ENCODE results near the gene PICALM. TPM values are rescaled to one million over a fixed set of nuclear protein-coding genes. Genes with fewer than 3 reads are reported as not detected.

The PICALM gene
- total and polyA plus RNA-seq, 2 donors (not counting 3 experiments of a cell fraction or from before 2014, with no cell fraction given) = 181 to 202 TPM

DNA sequence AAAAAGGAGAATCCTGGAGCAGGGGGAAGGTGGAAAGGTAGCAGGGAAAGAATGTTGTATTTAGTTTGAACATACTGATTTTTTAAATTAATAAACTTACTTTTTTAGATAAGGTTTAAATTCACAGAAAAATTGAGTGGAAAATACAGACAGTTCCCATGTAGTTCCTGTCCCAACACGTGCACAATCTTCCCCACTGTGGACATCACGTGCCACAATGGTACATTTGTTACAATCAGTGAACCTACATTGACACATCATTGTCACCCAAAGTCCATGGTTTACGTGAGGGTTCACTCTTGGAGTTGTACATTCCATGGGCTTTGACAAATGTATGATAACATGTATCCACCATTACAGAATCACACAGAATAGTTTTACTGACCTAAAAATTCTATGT lies 10.5 kb upstream of the PICALM start:
- Histone ChIP-seq H3K36me3 (ENCODE audit: control insufficient read depth in 2 of 2, extremely low read depth in 1 of 2, insufficient read depth in 2 of 2, low read length in 2 of 2) (no peaks in the 10 kb centered on the region), H3K27me3 (ENCODE audit: control insufficient read depth in 2 of 2, insufficient read depth in 2 of 2, low read length in 2 of 2) (no peaks in the 10 kb centered on the region), H3K4me1 (ENCODE audit: control insufficient read depth, extremely low read depth, insufficient read depth, low read length) (no peaks in the 10 kb centered on the region), H3K9ac (replicated peaks; ENCODE audit: extremely low read depth, insufficient read depth, low read length) (no peak overlapping the region), H2AFZ (ENCODE audit: low read depth, low read length) (no peak overlapping the region), H3K4me2 (ENCODE audit: insufficient read depth, low read length) (no peak overlapping the region), H3K9me3 (replicated peaks; ENCODE audit: control insufficient read depth, insufficient read depth, low read length) (no peaks in the 10 kb centered on the region), H3K4me3 (replicated peaks in 1 of 3; ENCODE audit: insufficient read depth in 1 of 3, low read depth in 1 of 3, low read length in 3 of 3) (no peak overlapping the region), H3K27ac (ENCODE audit: insufficient read depth, low read depth, low read length) (no peak overlapping the region), H3K9me1 (replicated peaks; ENCODE audit: control insufficient read depth, extremely low read depth, insufficient read depth, low read length) (no peaks in the 10 kb centered on the region), H3K79me2 (ENCODE audit: control insufficient read depth, insufficient read depth, low read length) (no peaks in the 10 kb centered on the region), H4K20me1 (replicated peaks; ENCODE audit: control insufficient read depth, extremely low read depth, insufficient read depth, low read length) (no peaks in the 10 kb centered on the region)
- no TSS peak for BruUV-seq (replicated peaks)
- no peak for TF ChIP-seq CTCF (IDR thresholded peaks at IDR 0.05; ENCODE audit: extremely low read depth in 1 of 2, insufficient read depth in 1 of 2, low read depth in 1 of 2, low read length in 2 of 2)
- no peak for TF ChIP-seq POLR2AphosphoS5 (IDR thresholded peaks at IDR 0.05; ENCODE audit: insufficient read depth, low read depth, low read length)
- POLR2A ChIA-PET = no interaction called here
- CTCF ChIA-PET = no interaction called here
- FAIRE-seq (no peak), DNase-seq (ENCODE audit: low read depth, low spot score) (no peak)
- intact Hi-C loops (cut with micrococcal nuclease) (no loop called here), dilution Hi-C loops (cut with MboI; ENCODE audit: extremely low pct_ligation_motif_present, low sequenced_read_pairs) (no loop called here)

DNA sequence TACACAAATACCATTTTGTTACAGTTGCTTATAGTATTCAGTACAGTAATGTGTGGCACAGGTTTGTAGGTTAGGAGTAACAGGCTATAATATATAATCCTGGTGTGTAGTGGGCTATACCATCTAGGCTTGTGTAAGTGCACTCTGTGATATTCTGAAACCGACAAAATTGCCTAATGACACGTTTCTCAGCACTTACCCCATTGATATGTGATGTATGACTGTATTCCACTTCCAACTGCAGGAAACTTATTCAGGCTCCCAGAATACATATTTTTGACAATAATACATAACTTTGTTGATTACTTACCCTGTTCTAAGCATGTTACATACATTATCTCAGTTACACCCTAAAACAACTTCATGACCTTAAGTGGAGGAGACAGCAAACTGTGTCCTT lies 5.1 kb upstream of the PICALM start:
- TF ChIP-seq EZH2 (IDR thresholded peaks at IDR 0.05; ENCODE audit: borderline replicate concordance, low read depth, low read length, severe bottlenecking) (no peak), POLR2AphosphoS5 (IDR thresholded peaks at IDR 0.05; ENCODE audit: insufficient read depth, low read depth, low read length) (no peak), MYC (IDR thresholded peaks at IDR 0.05; ENCODE audit: low read depth, low read length) (no peak), JUN (IDR thresholded peaks at IDR 0.05; ENCODE audit: borderline replicate concordance, insufficient read depth, insufficient read length, low read depth) (no peak), CTCF (IDR thresholded peaks at IDR 0.05; ENCODE audit: extremely low read depth in 1 of 2, insufficient read depth in 1 of 2, low read depth in 1 of 2, low read length in 2 of 2) (no peak), FOS (IDR thresholded peaks at IDR 0.05; ENCODE audit: borderline replicate concordance, insufficient read depth, low read length) (no peak), GATA2 (IDR thresholded peaks at IDR 0.05; ENCODE audit: insufficient read depth, insufficient read length, low read depth, low read length) (no peak), POLR2A (IDR thresholded peaks at IDR 0.05; ENCODE audit: low read depth, low read length) (no peak)
- TF ChIP-seq, protein P1, sequence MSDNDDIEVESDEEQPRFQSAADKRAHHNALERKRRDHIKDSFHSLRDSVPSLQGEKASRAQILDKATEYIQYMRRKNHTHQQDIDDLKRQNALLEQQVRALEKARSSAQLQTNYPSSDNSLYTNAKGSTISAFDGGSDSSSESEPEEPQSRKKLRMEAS (IDR thresholded peaks at IDR 0.05; ENCODE audit: insufficient read depth, insufficient read length) = no peak
- H3K4me2 ChIP-seq (ENCODE audit: insufficient read depth, low read length) = no peak overlapping the region
- no peaks in the 10 kb centered on the region for H3K79me2 ChIP-seq (ENCODE audit: control insufficient read depth, insufficient read depth, low read length)
- no peaks in the 10 kb centered on the region for H3K27me3 ChIP-seq (ENCODE audit: control insufficient read depth in 2 of 2, insufficient read depth in 2 of 2, low read length in 2 of 2)
- no peaks in the 10 kb centered on the region for H3K9me1 ChIP-seq (replicated peaks; ENCODE audit: control insufficient read depth, extremely low read depth, insufficient read depth, low read length)
- intact Hi-C loops (cut with micrococcal nuclease) = no loop called here
- BruUV-seq (replicated peaks) = no TSS peak
- H3K27ac ChIP-seq (ENCODE audit: insufficient read depth, low read depth, low read length) = no peak overlapping the region
- ChIA-PET POLR2A (no interaction called here), CTCF (interaction anchor here (1.0 kb wide), 1 partner anchor 120 kb away, joined by 4 read pairs; no protein-coding TSS in a partner anchor)
- peaks cover 13% of the 10 kb centered on the region for H3K4me1 ChIP-seq (ENCODE audit: control insufficient read depth, extremely low read depth, insufficient read depth, low read length)
- H3K9ac ChIP-seq (replicated peaks; ENCODE audit: extremely low read depth, insufficient read depth, low read length) = no peak overlapping the region
- H3K4me3 ChIP-seq (replicated peaks in 1 of 3; ENCODE audit: insufficient read depth in 1 of 3, low read depth in 1 of 3, low read length in 3 of 3) = no peak overlapping the region
- no peaks in the 10 kb centered on the region for H3K36me3 ChIP-seq (ENCODE audit: control insufficient read depth in 2 of 2, extremely low read depth in 1 of 2, insufficient read depth in 2 of 2, low read length in 2 of 2)
- H3K9me3 ChIP-seq (replicated peaks; ENCODE audit: control insufficient read depth, insufficient read depth, low read length) = no peaks in the 10 kb centered on the region
- H4K20me1 ChIP-seq (replicated peaks; ENCODE audit: control insufficient read depth, extremely low read depth, insufficient read depth, low read length) = no peaks in the 10 kb centered on the region
- dilution Hi-C loops (cut with MboI; ENCODE audit: extremely low pct_ligation_motif_present, low sequenced_read_pairs) = no loop called here
- no peak for DNase-seq (ENCODE audit: low read depth, low spot score)
- no peak for FAIRE-seq
- no peak overlapping the region for H2AFZ ChIP-seq (ENCODE audit: low read depth, low read length)

Data from endothelial cell of umbilical vein (primary cell).